ENCODE results near the gene TSPAN33.
"Not testable (repeated sequence)": the region's sequence is repeated elsewhere in the genome, so short reads cannot be mapped to it uniquely, and the experiment has no call there.

The TSPAN33 gene

GRCh38 chr7:129170441-129171021, 26.0 kb downstream of the TSPAN33 start:
- no peak for DNase-seq (ENCODE audit: low read depth in 2 of 2)

GRCh38 chr7:129173861-129174260, 29.4 kb downstream of the TSPAN33 start:
- not testable (repeated sequence) for DNase-seq (ENCODE audit: low read depth in 2 of 2)

- no peak for DNase-seq (ENCODE audit: low read depth in 2 of 2)
These were observed 32.6 kb downstream of the TSPAN33 start for GRCh38 chr7:129176916-129177710.

GRCh38 chr7:129184981-129185670, 40.6 kb downstream of the TSPAN33 start:
- DNase-seq (ENCODE audit: low read depth in 2 of 2) = no peak

- no peak for DNase-seq (ENCODE audit: low read depth in 2 of 2)
These were observed 42.3 kb downstream of the TSPAN33 start for GRCh38 chr7:129186749-129187260.

GRCh38 chr7:129187681-129188371, 43.3 kb downstream of the TSPAN33 start:
- DNase-seq (ENCODE audit: low read depth in 2 of 2) = no peak

GRCh38 chr7:129188372-129188891, 43.9 kb downstream of the TSPAN33 start, which contains the start of gene SMO:
Gene SMO, plus strand, starts transcription at chr7:129188633. Its CDS starts 519 bp downstream, at chr7:129189152.
- no peak for DNase-seq (ENCODE audit: low read depth in 2 of 2)

- no peak for DNase-seq (ENCODE audit: low read depth in 2 of 2)
These were observed 44.6 kb downstream of the TSPAN33 start for GRCh38 chr7:129188892-129189660.

GRCh38 chr7:129189661-129190310, 45.3 kb downstream of the TSPAN33 start:
- no peak for DNase-seq (ENCODE audit: low read depth in 2 of 2)

GRCh38 chr7:129191272-129191671, 46.8 kb downstream of the TSPAN33 start:
- DNase-seq (ENCODE audit: low read depth in 2 of 2) = no peak

- DNase-seq (ENCODE audit: low read depth in 2 of 2) = no peak
These were observed 49.4 kb downstream of the TSPAN33 start for GRCh38 chr7:129193892-129194291.

- no peak for DNase-seq (ENCODE audit: low read depth in 2 of 2)
These were observed 53.3 kb downstream of the TSPAN33 start for GRCh38 chr7:129197771-129198170.

GRCh38 chr7:129199406-129199805, 54.9 kb downstream of the TSPAN33 start:
- DNase-seq (ENCODE audit: low read depth in 2 of 2) = no peak

- DNase-seq (ENCODE audit: low read depth in 2 of 2) = no peak
These were observed 57.7 kb downstream of the TSPAN33 start for GRCh38 chr7:129202058-129202777.

- no peak for DNase-seq (ENCODE audit: low read depth in 2 of 2)
These were observed 58.7 kb downstream of the TSPAN33 start for GRCh38 chr7:129203050-129203741.

GRCh38 chr7:129205126-129205818, 60.8 kb downstream of the TSPAN33 start:
- no peak for DNase-seq (ENCODE audit: low read depth in 2 of 2)

- no peak for DNase-seq (ENCODE audit: low read depth in 2 of 2)
These were observed 61.7 kb downstream of the TSPAN33 start for GRCh38 chr7:129205987-129206785.

- no peak for DNase-seq (ENCODE audit: low read depth in 2 of 2)
These were observed 64.2 kb downstream of the TSPAN33 start for GRCh38 chr7:129208667-129209066.
